Skeletal muscle cell (primary cell): ENCODE measurements around the gene RAB30.
A peak's percentile ranks its signal among the peaks of the same experiment; 100 is the strongest.
"Not testable (repeated sequence)": the region's sequence is repeated elsewhere in the genome, so short reads cannot be mapped to it uniquely, and the experiment has no call there.

Experiments used
- DNase-seq: peaks from one replicate; pipeline ENCODE4 v3.0.0-alpha.2; 2010; ENCODE audit warnings: low read depth
- H3K4me3 ChIP-seq: 2 replicates; pipeline ENCODE4 v1.5.1; 2011; ENCODE audit warnings: low read depth, mild to moderate bottlenecking, control low read depth, low read length, moderate library complexity

RAB30 gene

GRCh38 chr11:83020942-83021779 is 50.5 kb downstream of the RAB30 start:
- H3K4me3 ChIP-seq: no peak overlapping the region
- no peak for DNase-seq

GRCh38 chr11:83019888-83020579 is 51.7 kb downstream of the RAB30 start:
- DNase-seq: no peak
- no peak overlapping the region for H3K4me3 ChIP-seq

GRCh38 chr11:83014951-83015350 is 56.7 kb downstream of the RAB30 start:
- no peak for DNase-seq
- H3K4me3 ChIP-seq: no peak overlapping the region

GRCh38 chr11:83012168-83013067 is 59.3 kb downstream of the RAB30 start:
- DNase-seq: no peak
- H3K4me3 ChIP-seq: no peak overlapping the region

GRCh38 chr11:83011333-83012167 is 60.1 kb downstream of the RAB30 start:
- DNase-seq: no peak
- H3K4me3 ChIP-seq: no peak overlapping the region

GRCh38 chr11:83009999-83010398 is 61.7 kb downstream of the RAB30 start:
- no peak for DNase-seq
- H3K4me3 ChIP-seq: no peak overlapping the region

GRCh38 chr11:83009136-83009535 is 62.6 kb downstream of the RAB30 start:
- DNase-seq, H3K4me3 ChIP-seq: not testable (repeated sequence)

- DNase-seq: peak; percentile 36
- no peak overlapping the region for H3K4me3 ChIP-seq
Observed at GRCh38 chr11:83008581-83008923, 63.1 kb downstream of the RAB30 start.

GRCh38 chr11:83007909-83008580 is 63.7 kb downstream of the RAB30 start:
- DNase-seq: no peak

GRCh38 chr11:83007477-83007876 is 64.2 kb downstream of the RAB30 start:
- H3K4me3 ChIP-seq: no peak overlapping the region
- DNase-seq: no peak

More at GRCh38 chr11:83007909-83008580, 63.7 kb downstream of the RAB30 start:
- no peak overlapping the region for H3K4me3 ChIP-seq

- no peak overlapping the region for H3K4me3 ChIP-seq
- DNase-seq: no peak
Observed at GRCh38 chr11:83006877-83007330, 64.8 kb downstream of the RAB30 start.

- no peak for DNase-seq
Observed at GRCh38 chr11:83004746-83005556, 66.7 kb downstream of the RAB30 start.

GRCh38 chr11:83002522-83002921 is 69.2 kb downstream of the RAB30 start:
- DNase-seq: no peak
- H3K4me3 ChIP-seq: no peak overlapping the region

More at GRCh38 chr11:83004746-83005556, 66.7 kb downstream of the RAB30 start:
- no peak overlapping the region for H3K4me3 ChIP-seq

GRCh38 chr11:83002053-83002452 is 69.6 kb downstream of the RAB30 start:
- H3K4me3 ChIP-seq: no peak overlapping the region
- DNase-seq: no peak

GRCh38 chr11:83000381-83000780 is 71.3 kb downstream of the RAB30 start:
- no peak overlapping the region for H3K4me3 ChIP-seq
- DNase-seq: no peak

GRCh38 chr11:82999232-82999631 is 72.5 kb downstream of the RAB30 start:
- no peak for DNase-seq
- H3K4me3 ChIP-seq: no peak overlapping the region

- DNase-seq: no peak
Observed at GRCh38 chr11:82998697-82999096, 73.0 kb downstream of the RAB30 start.

More at GRCh38 chr11:82998697-82999096, 73.0 kb downstream of the RAB30 start:
- no peak overlapping the region for H3K4me3 ChIP-seq
